Osteocyte (in vitro differentiated cells): ENCODE data around the gene URM1. TPM values are rescaled to one million over a fixed set of nuclear protein-coding genes. Genes with fewer than 3 reads are reported as not detected.
A peak's percentile ranks its signal among the peaks of the same experiment; 100 is the strongest.

Experiments
- DNase-seq: peaks from one replicate; pipeline ENCODE4 v3.0.0; 2021; ENCODE audit warnings: mixed read lengths; ENCODE audit not compliant: unreplicated experiment; ENCODE audit errors: extremely low spot score
- H3K27ac Mint-ChIP-seq: one replicate; pipeline ENCODE4 v1.8.0; 2021; ENCODE audit warnings: mild to moderate bottlenecking, mixed read lengths; ENCODE audit not compliant: unreplicated experiment
- H3K27me3 Mint-ChIP-seq: one replicate; pipeline ENCODE4 v1.8.0; 2021; ENCODE audit warnings: mixed read lengths; ENCODE audit not compliant: unreplicated experiment
- H3K36me3 Mint-ChIP-seq: one replicate; pipeline ENCODE4 v1.8.0; 2021; ENCODE audit warnings: mixed read lengths; ENCODE audit not compliant: unreplicated experiment
- H3K4me1 Mint-ChIP-seq: one replicate; pipeline ENCODE4 v1.8.0; 2021; ENCODE audit warnings: mixed read lengths; ENCODE audit not compliant: unreplicated experiment
- H3K4me3 Mint-ChIP-seq: one replicate; pipeline ENCODE4 v1.8.0; 2021; ENCODE audit warnings: mild to moderate bottlenecking, moderate library complexity, mixed read lengths; ENCODE audit not compliant: unreplicated experiment
- H3K9me3 Mint-ChIP-seq: one replicate; pipeline ENCODE4 v1.8.0; 2021; ENCODE audit warnings: mixed read lengths; ENCODE audit not compliant: unreplicated experiment
- CTCF ChIP-seq: fragments of 200-600 bp; sonication (generic); IDR thresholded peaks from 2 replicates; pipeline ENCODE4 v1.5.0; 2021; ENCODE audit warnings: antibody characterized with exemption, mild to moderate bottlenecking, moderate library complexity
- total RNA-seq: library from RNA; stranded (reverse); gene quantifications from 2 replicates; pipeline ENCODE4 v1.2.1, GENCODE V29; 2021

URM1 gene
- total RNA-seq, 1 donor from 2014 or later: 62.0 TPM

- no peak for DNase-seq
- peak overlapping the region; percentile 97 for H3K4me3 Mint-ChIP-seq
- no peaks in the 10 kb centered on the region for H3K9me3 Mint-ChIP-seq
- H3K36me3 Mint-ChIP-seq: no peaks in the 10 kb centered on the region
- peaks cover 27% of the 10 kb centered on the region for H3K4me1 Mint-ChIP-seq
- no peaks in the 10 kb centered on the region for H3K27me3 Mint-ChIP-seq
- H3K27ac Mint-ChIP-seq: peak overlapping the region; percentile 98
- TF ChIP-seq CTCF: no peak
These were observed 815 bp upstream of the URM1 start for GRCh38 chr9:128370367-128370751.

- peaks cover 26% of the 10 kb centered on the region for H3K4me1 Mint-ChIP-seq
- H3K27me3 Mint-ChIP-seq: no peaks in the 10 kb centered on the region
- peak overlapping the region; percentile 98 for H3K27ac Mint-ChIP-seq
- H3K4me3 Mint-ChIP-seq: peak overlapping the region; percentile 97
- DNase-seq: no peak
- H3K9me3 Mint-ChIP-seq: no peaks in the 10 kb centered on the region
- peaks cover 4% of the 10 kb centered on the region for H3K36me3 Mint-ChIP-seq
- TF ChIP-seq CTCF: no peak
These were observed 500 bp downstream of the URM1 start for GRCh38 chr9:128371630-128372117.

GRCh38 chr9:128372188-128372641 is 1.0 kb downstream of the URM1 start:
- no peaks in the 10 kb centered on the region for H3K27me3 Mint-ChIP-seq

GRCh38 chr9:128372784-128373183 is 1.6 kb downstream of the URM1 start:
- H3K4me1 Mint-ChIP-seq: peaks cover 26% of the 10 kb centered on the region
- no peak for TF ChIP-seq CTCF
- H3K27me3 Mint-ChIP-seq: no peaks in the 10 kb centered on the region
- no peak overlapping the region for H3K27ac Mint-ChIP-seq
- no peak for DNase-seq
- H3K9me3 Mint-ChIP-seq: no peaks in the 10 kb centered on the region
- H3K4me3 Mint-ChIP-seq: peak overlapping the region; percentile 97
- H3K36me3 Mint-ChIP-seq: peaks cover 6% of the 10 kb centered on the region

More at GRCh38 chr9:128372188-128372641, 1.0 kb downstream of the URM1 start:
- Mint-ChIP-seq H3K9me3 (no peaks in the 10 kb centered on the region), H3K4me1 (peaks cover 26% of the 10 kb centered on the region), H3K4me3 (peak overlapping the region; percentile 97), H3K27ac (peak overlapping the region; percentile 98), H3K36me3 (peaks cover 6% of the 10 kb centered on the region)
- no peak for TF ChIP-seq CTCF
- DNase-seq: no peak

GRCh38 chr9:128374221-128374675 is 3.1 kb downstream of the URM1 start:
- H3K4me3 Mint-ChIP-seq: no peak overlapping the region
- H3K36me3 Mint-ChIP-seq: peaks cover 9% of the 10 kb centered on the region
- H3K9me3 Mint-ChIP-seq: no peaks in the 10 kb centered on the region
- peaks cover 26% of the 10 kb centered on the region for H3K4me1 Mint-ChIP-seq
- no peak for TF ChIP-seq CTCF
- no peak for DNase-seq
- no peaks in the 10 kb centered on the region for H3K27me3 Mint-ChIP-seq
- H3K27ac Mint-ChIP-seq: no peak overlapping the region
